Renal pelvis (tissue), 4 donors: ENCODE results near the gene SESN3. TPM values are rescaled to one million over a fixed set of nuclear protein-coding genes. Genes with fewer than 3 reads are reported as not detected.
"Not testable (repeated sequence)": the region's sequence is repeated elsewhere in the genome, so short reads cannot be mapped to it uniquely, and the experiment has no call there.

Source experiments
- DNase-seq: peaks from one replicate; pipeline ENCODE4 v3.0.0-alpha.2; 2013
- polyA plus RNA-seq, 3 donors: library from polyadenylated mRNA; unstranded; fragments of 120-200 nt; gene quantifications; one replicate each; pipeline ENCODE4 v1.2.1, GENCODE V29; 2013; ENCODE audit not compliant: insufficient read length in 3 of 3

Gene SESN3
- polyA plus RNA-seq, 3 donors, result 65.5 to 67.0 (median 67.0) TPM

DNA sequence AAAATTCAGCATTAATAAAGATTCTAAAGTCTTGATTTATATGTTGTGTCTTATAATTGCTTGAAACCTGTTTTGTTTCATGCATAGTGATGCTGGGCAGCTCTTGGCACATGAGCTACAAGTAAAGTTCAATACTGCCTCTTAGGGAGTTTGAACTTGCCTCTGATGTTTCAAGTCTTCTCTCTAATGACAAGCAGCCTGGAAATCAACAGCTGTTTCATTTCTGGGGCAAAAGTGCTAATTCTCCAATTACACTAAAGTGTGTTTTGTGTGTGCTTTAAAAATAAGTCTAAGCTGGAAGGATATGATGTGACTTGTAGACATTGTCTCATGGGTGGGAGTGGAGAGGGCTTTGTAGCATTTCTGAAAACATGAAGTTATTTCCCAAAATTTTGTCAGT lies 23.7 kb upstream of the SESN3 start:
- no peak for DNase-seq

DNA sequence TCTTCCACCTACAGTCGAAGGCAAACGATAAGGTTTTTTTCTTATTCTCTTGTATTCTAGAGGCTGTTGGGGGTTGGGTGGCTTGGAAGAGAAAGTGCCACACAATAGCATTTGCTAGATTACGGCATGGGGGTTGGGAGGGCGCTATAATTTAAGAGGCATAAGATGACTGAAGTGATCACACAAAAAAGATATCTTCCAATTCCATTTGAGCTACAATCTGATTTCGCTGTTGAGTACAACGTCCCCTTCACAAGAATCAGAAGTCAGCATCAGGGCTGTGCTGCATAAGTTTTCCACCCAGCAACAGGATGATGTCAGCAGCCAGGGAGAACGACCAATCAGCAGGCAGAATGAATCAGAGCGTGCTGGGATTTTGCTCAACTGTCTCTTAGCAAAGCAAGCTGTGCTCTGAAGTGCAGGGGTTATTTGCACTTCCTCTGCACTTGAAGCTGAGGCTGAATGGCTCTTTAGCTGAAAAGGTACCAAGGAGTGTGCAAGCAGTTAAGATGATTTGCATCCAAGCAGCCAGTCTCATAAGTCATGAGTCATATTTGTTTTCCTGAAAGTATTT lies 23.2 kb upstream of the SESN3 start:
- peak; percentile 90 for DNase-seq

DNA sequence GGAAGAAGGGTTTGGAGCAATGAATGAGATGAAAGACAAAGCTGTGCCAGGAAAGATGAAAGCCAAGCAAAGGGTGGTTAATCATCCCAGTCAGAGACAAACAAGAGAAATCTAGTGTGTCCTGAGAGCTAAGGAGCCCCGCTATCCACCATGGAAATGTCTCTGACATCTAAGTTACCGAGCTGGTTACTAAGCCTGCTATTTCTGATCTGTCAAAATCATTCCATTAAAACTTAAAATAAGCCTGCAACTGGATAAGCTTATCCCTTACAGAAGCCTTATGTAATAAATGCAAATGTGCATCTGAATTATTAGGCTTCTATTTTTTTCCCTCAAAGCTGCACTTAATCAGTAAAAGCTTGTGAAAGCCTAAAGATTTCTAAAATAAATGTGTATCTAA lies 22.1 kb upstream of the SESN3 start:
- no peak for DNase-seq

DNA sequence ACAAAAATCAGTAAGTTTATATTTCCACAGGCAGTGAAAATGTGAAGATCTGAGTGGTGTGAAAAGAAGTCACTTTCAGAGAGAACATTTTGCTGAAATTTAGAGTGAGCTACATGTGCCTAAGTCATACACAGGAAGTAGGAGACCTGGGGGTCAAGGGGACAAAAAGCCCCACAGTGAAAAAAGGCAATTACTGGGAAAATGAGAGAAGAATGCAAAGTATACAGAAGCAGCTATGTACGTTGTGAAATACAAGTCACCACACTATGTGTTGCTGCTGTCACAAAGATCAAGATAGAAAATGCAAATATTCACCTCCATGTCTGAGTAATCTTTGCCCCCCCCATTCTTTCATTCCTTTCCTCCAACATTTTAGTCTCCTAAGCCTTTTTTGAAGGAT lies 21.6 kb upstream of the SESN3 start:
- DNase-seq, result no peak

DNA sequence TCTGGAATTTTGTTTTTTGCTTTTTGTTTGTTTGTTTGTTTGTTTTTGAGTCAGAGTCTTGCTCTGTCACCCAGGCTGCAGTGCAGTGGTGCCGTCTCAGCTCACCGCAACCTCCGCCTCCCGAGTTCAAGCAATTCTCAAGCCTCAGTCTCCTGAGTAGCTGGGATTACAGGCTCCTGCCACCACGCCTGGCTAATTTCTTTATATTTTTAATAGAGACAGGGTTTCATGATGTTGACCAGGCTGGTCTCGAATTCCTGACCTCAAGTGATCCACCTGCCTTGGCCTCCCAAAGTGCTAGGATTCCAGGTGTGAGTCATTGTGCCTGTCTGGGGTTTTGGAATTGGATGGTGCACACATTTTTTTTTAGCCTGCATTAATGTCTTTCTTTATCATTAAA lies 20.9 kb upstream of the SESN3 start:
- not testable (repeated sequence) for DNase-seq

DNA sequence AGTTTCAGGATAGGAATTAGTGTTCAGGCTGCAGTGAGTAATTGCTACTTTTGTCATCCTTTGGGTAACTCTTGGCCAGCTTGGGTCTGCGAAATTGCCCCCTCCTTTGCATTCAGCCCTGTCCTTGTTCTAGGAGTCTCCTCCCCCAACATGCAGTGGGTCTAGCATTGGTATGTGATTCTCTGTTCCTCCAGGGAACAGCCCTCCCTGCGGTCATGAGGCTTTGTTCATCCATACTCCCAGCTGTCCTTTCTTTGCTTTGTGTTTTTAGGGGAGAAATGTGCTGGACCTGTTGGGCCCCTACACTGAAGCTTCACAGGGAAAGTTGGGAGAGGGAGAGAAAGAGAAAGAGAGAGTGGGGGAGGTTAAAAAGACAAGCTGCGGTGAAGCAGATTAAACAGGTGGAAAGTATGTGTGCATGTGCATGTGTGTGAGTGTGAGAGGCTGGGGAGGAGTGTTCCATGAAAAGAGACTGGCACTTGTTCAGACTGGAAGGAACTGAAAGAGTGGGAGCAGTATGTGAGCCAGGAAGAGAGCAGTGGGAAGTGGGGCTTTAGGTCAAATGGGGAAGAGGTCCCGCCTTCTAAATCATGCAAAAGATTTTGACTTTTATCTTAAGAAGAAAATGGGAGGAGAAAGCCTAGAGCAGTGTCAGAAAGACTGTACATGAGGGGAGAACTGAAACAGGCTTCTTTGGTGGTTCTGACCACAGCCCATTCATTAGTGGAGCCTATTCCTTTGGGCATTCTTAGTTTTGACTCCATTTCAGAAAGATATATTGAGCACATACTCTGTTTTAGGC lies 17.9 kb upstream of the SESN3 start:
- DNase-seq, result no peak

DNA sequence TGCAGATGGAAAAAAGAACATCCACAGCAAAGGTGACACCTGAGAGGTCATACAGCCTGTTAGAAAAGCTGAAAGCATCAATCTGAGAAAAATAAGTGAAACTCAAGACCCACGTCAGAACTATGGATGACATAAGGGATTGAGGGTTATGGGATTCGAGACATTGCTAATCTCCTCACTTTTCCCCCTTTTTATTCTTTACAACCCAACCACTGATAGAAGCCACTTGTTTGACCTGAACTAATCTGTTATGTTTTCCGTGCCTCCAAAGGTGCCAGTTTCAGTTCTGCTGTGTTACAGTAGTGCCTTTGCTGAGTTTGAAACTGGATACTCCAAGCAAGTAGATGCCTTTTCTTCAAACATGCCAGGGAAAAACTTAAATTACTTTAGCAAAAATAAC lies 16.9 kb upstream of the SESN3 start:
- DNase-seq, result no peak

DNA sequence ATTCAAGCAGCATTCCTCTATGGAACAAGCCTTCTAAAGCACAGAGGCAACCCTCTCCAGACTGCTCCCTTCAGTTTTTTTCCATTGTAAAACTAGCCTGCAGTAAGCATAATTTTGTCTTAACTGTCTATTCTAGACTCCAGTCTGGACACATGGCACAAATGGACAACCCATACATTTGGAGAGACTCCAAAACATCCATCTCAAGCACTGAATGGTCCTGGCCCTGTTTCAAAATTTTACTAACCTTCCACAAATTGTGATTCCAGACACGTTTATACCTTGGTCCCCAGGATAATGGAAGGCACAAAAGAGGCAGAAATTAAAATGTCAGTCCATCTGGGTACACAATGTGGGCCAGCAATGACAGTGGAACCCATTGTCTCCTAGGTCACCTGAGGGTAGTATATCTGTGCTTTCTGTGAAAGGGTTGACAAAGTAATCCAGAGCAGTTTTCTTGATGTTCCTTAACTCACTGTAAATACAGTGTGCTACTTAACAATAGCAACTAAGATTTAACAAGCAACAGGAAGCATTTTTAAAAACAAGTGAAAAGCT lies 16.2 kb upstream of the SESN3 start:
- no peak for DNase-seq

DNA sequence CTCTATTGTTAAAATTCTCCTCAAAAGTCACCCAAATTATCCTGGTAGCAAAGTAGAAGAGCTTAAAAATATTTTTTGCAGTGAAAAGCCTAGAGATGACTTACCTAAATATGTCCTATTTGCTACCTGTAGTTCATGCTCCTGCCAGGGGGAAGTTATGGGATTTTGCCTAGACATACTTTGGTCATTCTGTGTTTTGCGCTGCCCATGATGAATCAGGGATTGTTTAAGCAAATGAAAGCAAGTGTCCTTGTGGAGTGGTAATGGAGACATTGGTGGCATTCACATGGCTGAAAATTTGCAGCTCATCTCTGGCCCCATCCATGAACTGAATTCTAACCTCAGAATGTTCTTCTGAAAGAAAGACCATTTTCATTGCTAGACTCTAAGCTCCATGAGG lies 14.6 kb upstream of the SESN3 start:
- DNase-seq, result no peak

DNA sequence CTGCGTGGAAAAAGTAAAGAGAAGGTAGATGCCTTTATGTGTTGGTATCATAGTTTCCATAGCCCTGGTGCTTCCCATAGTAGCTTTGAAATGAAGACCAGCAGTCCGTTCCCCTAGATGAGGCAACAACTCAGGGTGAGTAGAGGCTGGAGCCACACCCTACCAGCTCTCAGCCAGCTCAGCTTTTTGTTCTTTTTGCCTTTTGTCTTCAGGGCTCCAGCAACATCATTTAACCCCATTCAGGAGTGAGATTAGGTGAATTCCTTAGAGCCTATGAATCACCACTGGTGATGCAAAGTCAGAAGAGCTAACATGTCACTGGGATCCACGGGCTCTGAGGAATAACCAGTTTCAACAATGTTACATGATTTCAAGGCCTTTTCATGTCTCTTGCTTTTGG lies 14.0 kb upstream of the SESN3 start:
- DNase-seq, result no peak

DNA sequence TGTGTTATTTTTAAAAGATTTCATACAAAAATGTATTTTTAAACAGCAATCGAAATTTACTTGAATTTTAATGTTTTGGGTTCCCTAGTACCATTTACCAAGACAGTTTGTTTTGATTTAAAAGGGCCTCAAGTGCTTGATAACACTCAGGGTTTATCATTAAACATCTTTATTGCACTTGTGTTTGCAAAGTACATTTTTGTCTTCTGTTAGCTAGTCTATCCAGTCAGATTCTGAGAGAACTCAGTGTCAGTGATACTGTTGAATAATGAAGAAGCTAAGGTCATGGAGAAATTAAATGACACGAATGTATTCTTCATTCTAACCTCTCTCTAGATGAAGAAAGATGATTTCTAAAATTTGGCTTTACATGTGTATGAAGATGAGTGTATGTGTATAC lies 12.7 kb upstream of the SESN3 start:
- no peak for DNase-seq

DNA sequence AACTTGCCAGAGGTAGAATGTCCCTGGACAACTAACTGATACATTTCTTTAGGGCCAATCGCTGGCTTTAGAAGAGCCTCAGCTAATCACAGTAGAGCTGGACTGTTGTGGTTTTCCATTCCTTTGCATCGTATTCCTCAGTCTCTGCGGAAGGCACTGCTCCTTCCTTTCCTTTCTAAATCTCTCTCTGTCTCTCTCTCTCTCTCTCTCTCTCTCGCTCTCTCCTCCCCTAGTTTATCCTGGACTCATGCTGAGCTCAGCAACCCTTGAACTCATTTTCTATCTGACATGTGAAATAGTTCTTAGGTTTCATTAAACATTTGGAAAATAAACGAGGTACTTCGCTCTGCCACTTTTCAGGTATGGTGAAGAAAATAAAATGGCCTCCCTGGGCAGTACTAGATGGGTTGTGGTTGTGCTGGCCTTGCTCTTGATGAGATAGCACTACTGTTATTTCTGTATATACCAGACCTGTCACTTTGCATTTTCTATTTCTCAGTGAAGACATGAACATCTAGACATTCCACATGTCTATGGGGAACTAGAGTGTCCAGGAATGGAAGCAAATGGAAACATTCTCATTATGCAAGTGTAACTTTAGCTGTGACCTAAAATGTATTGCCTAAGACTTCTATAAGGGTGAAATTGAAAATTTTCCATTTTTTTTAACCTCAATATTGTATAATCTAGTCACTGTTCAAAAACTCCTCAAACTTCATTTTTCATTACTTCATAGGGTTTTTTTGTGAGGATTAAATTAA lies 12.0 kb upstream of the SESN3 start:
- no peak for DNase-seq

DNA sequence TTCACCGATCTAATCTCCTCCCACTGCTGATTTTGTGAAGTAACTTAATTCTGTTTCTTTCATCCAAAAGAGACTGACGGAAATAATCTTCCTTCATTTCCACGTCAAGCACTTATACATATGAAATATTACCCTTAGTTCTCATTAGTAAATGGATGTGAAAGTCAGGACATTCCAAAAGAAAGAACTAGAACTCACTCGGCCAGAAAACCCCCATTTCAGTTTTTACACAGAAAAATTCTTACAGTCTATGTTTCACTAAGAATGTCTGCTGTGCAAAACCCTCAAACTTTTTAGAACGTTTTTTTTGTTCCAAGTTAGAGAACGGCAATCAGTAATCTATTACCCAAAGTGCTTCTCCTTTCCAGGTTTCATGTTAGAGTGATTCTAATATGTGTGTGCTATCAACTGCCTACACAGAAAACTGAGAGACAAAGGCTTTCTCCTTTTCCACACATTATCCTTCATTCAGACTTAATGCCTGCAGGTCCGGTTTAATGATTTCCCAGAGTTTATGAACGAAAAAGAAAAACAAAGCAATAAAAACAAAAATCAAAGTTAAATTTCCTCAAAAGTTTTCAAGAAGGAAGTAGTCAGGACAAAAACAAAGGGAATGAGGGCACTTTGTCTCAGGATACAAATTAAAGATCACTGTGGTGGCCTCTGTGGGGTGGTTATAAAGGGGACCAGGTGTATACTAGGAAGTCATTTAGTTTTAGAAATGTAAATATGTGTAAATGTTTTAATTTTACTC lies 11.3 kb upstream of the SESN3 start:
- no peak for DNase-seq

DNA sequence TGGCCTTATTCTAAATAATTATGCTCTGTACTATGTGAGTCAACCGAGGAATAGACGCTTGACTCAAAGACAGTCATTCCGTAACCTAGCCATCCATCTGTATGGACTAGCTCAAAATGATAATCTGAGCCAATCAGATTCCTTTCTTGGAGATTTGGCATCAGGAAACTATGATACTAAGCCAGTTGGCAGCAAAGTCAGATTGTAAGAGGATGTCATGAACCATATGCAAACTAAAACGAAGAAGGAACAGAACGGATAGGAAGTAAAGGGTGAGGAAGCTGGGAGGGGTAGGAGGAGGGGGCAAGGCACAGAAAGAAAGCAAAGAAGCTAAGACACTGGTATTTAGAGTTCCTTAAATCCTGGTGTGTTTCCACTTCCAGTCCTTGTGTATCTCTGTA lies 10.7 kb upstream of the SESN3 start:
- no peak for DNase-seq

DNA sequence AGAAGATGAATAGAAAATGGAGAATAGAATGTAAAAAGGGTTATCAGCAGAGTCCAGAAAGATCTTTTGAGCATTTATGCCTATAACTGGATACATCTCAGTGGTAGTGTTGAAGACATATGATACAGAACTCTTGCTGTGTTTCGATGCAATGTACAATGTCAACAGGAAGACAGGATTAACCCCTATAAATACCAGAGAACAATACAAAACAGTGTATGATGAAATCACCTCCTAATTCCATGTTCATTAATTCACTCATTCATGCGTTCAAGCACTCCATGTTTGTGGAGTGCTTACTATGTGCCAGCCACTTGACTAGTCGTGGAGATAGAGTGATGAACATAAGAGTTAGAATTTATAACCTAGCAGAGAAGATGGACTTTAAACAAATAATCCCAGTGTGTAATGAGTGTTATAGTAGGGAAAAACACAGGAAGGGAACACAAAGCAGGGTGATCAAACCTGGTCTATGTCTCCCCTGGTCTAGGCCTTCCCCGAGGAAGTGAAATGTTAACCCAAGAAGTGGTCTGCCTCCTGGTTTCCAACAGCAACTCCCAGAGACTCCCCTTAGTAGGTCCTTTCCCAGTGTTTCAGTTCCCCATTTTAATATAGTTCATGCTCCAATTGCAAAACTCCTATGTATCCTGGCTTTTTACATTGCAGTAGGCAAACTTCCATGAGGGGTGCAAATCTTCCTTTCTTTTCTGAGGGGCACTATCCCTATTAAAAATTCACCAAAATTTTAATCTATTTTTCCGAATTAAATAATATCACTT lies 9.1 kb upstream of the SESN3 start:
- DNase-seq, result no peak

DNA sequence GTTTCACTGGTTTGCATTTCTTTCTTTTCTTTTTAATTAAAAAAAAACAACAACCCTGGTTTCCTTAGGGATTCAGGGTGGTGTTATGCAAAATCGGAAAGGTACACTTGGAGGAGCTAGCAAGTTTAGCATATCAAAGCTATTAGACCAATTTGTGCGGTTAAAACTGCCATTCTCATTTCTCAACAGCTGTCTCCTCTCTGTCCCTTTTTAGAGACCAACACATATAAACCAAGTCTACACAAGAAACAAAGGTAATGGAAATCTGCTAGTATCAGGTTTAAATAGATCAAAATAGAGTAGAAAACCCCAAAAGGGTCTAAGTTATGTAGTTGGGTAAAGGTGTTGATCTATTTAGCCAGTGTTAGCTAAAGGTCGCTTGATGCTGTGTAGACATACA lies 1.7 kb upstream of the SESN3 start:
- DNase-seq, result no peak

DNA sequence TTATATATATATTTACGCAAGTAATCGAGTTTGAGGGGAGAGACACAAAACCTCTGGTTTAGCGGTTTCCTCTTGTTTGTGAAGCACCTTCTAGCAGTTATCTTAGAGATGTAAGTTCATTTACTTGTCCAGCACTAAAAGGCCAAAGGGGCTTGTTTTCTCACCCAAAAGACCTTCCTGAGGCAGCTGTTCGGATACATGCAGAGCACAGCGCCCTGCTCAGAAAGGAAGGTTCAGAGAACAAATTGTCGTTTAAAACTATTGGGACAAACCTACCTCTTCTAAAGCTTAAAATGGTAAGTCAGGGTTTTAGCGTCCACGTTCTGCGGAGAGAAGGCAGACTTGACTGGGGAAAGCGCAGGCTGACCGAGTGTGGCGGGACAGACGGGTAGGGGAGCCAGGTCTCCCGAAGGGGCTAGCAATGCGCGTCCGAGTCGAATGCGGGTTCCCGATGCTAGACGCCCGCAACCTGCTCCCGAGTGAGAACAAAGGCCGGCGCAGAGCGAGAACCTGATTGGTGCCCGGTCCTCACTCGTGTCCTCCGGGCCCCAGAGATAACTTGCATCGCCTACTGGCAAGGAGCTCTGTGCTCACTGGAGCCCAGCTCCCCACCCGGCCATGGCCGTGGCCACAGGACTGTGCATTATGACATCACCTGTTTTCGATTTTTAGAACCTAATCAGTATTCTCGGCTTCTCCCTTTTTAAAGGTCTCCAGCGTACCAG lies 1.0 kb upstream of the SESN3 start:
- peak; percentile 78 for DNase-seq

DNA sequence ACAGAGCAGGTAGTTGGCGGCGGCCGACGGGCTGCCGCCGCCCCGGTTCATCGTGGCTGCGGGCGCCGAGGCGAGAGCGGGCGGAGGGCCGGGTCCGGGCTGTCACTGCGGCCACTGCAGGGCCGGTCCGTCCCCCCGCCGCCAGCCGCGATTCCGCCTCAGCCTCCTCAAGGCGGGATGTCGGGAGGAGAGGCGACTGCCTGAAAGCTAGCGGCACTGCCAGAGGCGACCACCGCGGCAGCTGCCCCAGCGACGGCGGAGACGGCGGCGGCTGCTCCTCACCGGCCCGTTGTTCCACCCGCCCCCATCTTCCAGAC lies 234 bp downstream of the SESN3 start:
- DNase-seq, result no peak

DNA sequence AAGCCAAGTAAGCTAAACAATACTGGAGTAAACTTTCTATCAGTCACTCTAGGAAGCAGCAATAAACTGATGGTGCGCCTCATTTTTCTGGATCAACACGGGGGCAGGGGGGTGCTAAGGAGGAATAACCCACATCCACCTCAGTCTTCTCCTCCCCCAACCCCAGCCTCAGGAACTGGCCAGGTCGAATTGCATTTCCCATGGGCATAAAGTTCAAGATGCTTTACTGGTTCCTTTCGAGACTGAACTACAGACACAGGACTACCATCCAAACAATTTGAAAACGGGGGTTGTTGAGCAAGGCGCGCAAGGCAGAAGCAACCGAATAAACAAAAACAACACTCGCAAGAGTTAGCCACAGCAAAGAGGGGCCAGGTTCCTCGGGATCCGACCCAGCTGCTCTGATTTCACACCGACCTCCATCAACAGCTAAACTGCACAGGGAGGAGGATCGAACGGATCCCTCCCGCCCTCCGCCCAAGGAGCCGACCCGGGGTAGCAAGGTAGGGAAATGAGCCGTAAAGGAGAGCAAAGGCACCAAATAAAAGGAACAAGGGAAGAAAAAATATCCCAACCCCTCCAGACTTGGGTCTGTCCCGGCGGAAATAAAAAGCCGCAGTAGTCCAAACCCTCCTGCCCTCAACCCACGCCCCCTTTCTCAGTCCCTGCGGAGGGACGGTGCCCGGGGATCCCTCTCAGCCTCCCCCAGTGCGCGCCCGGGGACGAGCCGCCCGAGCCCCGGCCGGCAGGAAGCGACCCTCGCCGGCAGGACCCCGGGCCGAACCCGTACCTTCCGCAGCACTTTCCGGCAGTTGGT lies 801 bp downstream of the SESN3 start:
- DNase-seq, result no peak
